Activated CD4-positive, alpha-beta memory T cell treated with anti-CD3 and anti-CD28 coated beads, Interleukin-2, amount 10 ng/mL, durations not matched to agents 7 days and 5 days (primary cell): Measurements from ENCODE around the gene THAP6. TPM values are rescaled to one million over a fixed set of nuclear protein-coding genes. Genes with fewer than 3 reads are reported as not detected.
"Not testable (repeated sequence)": the region's sequence is repeated elsewhere in the genome, so short reads cannot be mapped to it uniquely, and the experiment has no call there.

Experiments used
- CTCF ChIA-PET: fragments of 350-600 bp; sonication (Branson Sonifier 250); formaldehyde crosslinking; loops from one replicate; lab custom pipeline; 2021; ENCODE audit warnings: antibody characterized with exemption, inconsistent platforms; lab: Charles Lee
- POLR2A ChIA-PET: fragments of 350-600 bp; sonication (Branson Sonifier 250); formaldehyde crosslinking; loops from one replicate; lab custom pipeline; 2021; ENCODE audit warnings: antibody characterized with exemption; lab: Charles Lee
- DNase-seq: peaks from one replicate; pipeline ENCODE4 v3.0.0-alpha.2; 2020
- H3K27ac Mint-ChIP-seq: one replicate; pipeline ENCODE4 v1.8.0; 2021; ENCODE audit warnings: mild to moderate bottlenecking, mixed read lengths
- H3K27me3 Mint-ChIP-seq: one replicate; pipeline ENCODE4 v1.8.0; 2021; ENCODE audit warnings: mixed read lengths
- H3K36me3 Mint-ChIP-seq: one replicate; pipeline ENCODE4 v1.8.0; 2021; ENCODE audit warnings: low read depth, mixed read lengths
- H3K4me1 Mint-ChIP-seq: one replicate; pipeline ENCODE4 v1.8.0; 2021; ENCODE audit warnings: mixed read lengths
- H3K4me3 Mint-ChIP-seq: one replicate; pipeline ENCODE4 v1.8.0; 2021; ENCODE audit warnings: mild to moderate bottlenecking, mixed read lengths
- H3K9me3 Mint-ChIP-seq: one replicate; pipeline ENCODE4 v1.8.0; 2021; ENCODE audit warnings: mixed read lengths
- total RNA-seq, 2 experiments: library from RNA; stranded (reverse); gene quantifications; one replicate each; pipeline ENCODE4 v1.2.3, GENCODE V29; 2021

The THAP6 gene
- total RNA-seq, 2 experiments from 2014 or later = 25.3 to 26.6 TPM

DNA sequence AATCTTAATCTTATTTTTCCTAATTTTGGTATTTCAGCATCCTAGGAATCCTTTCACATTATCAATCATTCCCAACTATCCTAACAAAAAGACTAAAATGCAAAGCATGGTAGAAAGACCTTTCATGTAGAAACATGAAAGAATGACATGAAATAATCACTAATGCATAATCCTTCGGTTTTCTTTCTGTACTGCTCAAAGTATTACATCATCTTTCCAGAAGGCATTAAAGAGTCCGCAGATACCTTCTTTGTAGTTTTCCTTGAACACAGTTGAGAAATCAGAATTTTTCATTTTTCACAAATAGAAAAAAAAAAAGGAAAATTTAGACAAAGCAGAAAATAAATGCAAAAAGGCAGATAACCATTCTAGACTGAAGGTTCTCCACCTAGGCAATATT lies 11.6 kb upstream of the THAP6 start:
- CTCF ChIA-PET = no interaction called here
- H3K36me3 Mint-ChIP-seq = peaks cover 82% of the 10 kb centered on the region
- no peaks in the 10 kb centered on the region for H3K27me3 Mint-ChIP-seq

DNA sequence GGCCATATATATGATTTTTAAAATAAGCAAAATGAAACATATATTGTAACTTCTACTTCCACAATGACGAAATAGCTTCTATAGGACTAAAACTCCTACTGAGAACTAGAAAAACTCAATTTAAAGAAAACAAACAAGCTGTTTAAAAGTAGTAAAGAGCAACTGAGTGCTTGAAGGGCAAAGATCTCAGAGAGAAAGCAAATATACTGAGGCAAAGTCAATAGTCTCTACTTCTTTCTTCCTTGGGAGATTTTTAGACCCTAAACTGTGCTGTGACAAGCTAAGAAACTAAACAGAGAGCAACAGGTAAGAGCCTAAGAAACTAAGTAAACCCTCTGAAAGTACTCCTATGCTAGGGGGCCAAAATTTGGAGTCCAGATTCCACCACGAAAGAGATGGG lies 8.6 kb upstream of the THAP6 start:
- H3K4me1 Mint-ChIP-seq = peaks cover 20% of the 10 kb centered on the region

More for the DNA sequence above, 11.6 kb upstream of the THAP6 start:
- peaks cover 2% of the 10 kb centered on the region for H3K9me3 Mint-ChIP-seq
- peaks cover 12% of the 10 kb centered on the region for H3K4me1 Mint-ChIP-seq
- POLR2A ChIA-PET = no interaction called here
- no peak overlapping the region for H3K4me3 Mint-ChIP-seq
- H3K27ac Mint-ChIP-seq = no peak overlapping the region
- no peak for DNase-seq

DNA sequence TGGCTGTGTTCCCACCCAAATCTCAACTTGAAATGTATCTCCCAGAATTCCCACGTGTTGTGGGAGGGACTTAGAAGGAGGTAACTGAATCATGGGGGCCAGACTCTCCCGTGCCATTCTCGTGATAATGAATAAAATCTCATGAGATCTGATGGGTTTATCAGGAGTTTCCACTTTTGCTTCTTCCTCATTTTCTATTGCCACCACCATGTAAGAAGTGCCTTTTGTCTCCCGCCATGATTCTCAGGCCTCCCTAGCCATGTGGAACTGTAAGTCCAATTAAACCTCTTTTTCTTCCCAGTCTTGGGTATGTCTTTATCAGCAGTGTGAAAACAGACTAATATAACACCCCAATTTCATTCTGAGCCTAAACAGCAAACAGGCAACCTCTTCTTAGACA lies 4.7 kb upstream of the THAP6 start:
- H3K4me3 Mint-ChIP-seq, POLR2A ChIA-PET, H3K27me3 Mint-ChIP-seq, H3K27ac Mint-ChIP-seq, DNase-seq, CTCF ChIA-PET, H3K9me3 Mint-ChIP-seq: not testable (repeated sequence)
- H3K36me3 Mint-ChIP-seq = peaks cover 52% of the 10 kb centered on the region
- H3K4me1 Mint-ChIP-seq = peaks cover 27% of the 10 kb centered on the region

More for the DNA sequence above, 8.6 kb upstream of the THAP6 start:
- Mint-ChIP-seq H3K27ac (no peak overlapping the region), H3K4me3 (no peak overlapping the region), H3K27me3 (no peaks in the 10 kb centered on the region), H3K36me3 (peaks cover 70% of the 10 kb centered on the region), H3K9me3 (peaks cover 2% of the 10 kb centered on the region)
- ChIA-PET CTCF (interaction anchor here (0.9 to 1.2 kb wide), 3 partner anchors 9 to 20 kb away, joined by 3 to 4 read pairs (median 3); partner anchors contain the start of genes RCHY1 and THAP6), POLR2A (interaction anchor here (0.9 to 2.0 kb wide), 3 partner anchors 9 to 166 kb away, joined by 3 to 5 read pairs (median 3); partner anchors contain the start of genes RCHY1 and THAP6)
- no peak for DNase-seq

DNA sequence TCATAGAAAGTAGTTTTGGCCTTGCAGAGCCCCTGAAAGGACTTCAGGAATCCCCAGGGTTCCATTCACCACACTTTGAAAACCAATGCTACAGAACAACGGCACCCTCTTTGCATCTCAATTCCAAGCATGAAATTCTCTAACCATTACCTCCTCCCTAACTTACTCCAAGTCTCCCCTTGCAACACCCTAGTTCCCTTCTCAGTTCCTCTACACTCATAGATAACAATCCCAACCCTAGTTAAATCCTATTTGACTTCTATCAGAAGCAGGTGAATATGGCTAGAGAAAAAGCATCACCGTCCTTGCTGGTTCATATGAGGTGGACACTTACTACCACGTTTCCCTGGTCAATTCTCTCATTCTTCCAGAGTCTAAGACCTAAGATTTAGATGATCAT lies 2.4 kb upstream of the THAP6 start:
- H3K27me3 Mint-ChIP-seq = no peaks in the 10 kb centered on the region
- no peak overlapping the region for H3K4me3 Mint-ChIP-seq
- peaks cover 41% of the 10 kb centered on the region for H3K4me1 Mint-ChIP-seq
- ChIA-PET POLR2A (interaction anchor here (1.0 to 4.8 kb wide), 2 partner anchors 44 to 162 kb away, joined by 3 to 34 read pairs; partner anchors contain the start of gene ODAPH), CTCF (no interaction called here)
- no peak overlapping the region for H3K27ac Mint-ChIP-seq
- peaks cover 2% of the 10 kb centered on the region for H3K9me3 Mint-ChIP-seq
- peaks cover 40% of the 10 kb centered on the region for H3K36me3 Mint-ChIP-seq
- DNase-seq = no peak

DNA sequence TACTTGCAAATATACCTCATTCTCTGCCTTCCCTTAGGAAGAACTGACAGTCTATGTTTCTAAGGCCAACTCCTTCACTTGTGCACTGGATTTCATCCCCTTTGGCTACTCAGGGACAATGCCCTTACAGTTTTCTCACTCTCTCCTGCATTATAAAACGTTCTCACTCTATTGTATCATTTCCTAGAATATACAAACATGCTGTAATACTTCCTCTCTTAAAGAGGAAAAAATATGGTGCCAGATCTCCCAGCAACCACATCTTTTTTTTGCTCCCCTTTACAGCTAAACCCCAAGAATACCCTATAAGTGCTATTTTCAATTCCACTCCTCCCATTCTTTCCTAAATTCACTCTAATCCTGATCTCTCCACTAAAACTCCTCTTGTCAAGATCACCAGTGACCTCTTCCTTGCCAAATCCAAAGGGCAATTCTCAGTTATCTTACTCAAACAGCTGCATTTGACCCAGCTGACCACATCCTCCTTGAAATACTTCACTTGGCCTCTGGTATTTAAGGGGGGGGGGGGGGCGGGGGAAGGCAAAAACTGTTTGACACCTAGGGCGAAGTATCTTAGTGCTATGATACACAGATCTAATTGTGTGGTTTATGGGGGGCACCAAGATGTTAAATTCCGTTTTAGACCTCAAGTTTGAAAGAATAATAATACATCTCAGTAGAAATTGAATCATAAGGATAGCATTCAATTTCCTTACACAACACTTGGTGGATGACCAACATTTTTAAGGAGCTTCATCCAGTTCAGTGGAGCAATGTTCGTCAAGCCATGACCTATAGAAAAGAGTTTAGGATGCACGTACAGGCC lies 1.7 kb upstream of the THAP6 start:
- Mint-ChIP-seq H3K36me3 (peaks cover 39% of the 10 kb centered on the region), H3K27ac (no peak overlapping the region), H3K4me1 (peaks cover 45% of the 10 kb centered on the region), H3K4me3 (no peak overlapping the region), H3K9me3 (peaks cover 2% of the 10 kb centered on the region), H3K27me3 (no peaks in the 10 kb centered on the region)
- ChIA-PET POLR2A (interaction anchor here (0.7 to 4.8 kb wide), 12 partner anchors 14 to 215 kb away, joined by 3 to 75 read pairs (median 8); partner anchors contain the start of genes ODAPH and USO1), CTCF (interaction anchor here (1.1 kb wide), 1 partner anchor 211 kb away, joined by 8 read pairs; the partner anchor contains the start of gene USO1)
- peak; percentile 26 for DNase-seq

DNA sequence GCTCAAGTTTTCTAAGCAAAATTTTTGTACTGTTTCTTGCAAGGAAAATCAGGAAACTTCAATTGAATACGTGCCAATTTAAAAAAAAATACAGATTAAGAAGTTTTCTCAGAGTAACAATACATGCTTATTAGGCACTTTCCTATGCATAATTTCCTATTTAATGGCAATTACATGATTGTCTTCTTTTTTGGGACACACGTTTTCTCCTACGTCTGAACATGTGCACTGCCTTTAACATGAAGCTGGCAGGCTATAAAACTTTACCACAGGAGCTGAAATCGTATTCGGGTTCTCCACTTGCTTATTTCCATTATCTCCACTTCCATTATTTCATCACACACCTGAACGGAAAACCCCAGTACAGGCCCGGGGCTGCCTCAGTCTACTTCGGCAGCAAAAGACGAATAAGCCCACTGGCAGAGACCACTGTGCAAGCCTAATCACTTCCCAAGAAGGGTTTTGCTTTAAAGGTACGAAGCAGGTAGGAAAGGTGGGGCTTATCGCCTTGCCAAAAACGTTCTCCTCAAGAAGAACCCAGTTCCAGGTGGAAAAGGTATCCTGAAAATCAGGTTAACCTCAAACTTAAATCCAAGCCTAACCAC lies 645 bp upstream of the THAP6 start:
- no peak overlapping the region for H3K4me3 Mint-ChIP-seq
- H3K4me1 Mint-ChIP-seq = peaks cover 47% of the 10 kb centered on the region
- peaks cover 2% of the 10 kb centered on the region for H3K9me3 Mint-ChIP-seq
- DNase-seq = no peak
- POLR2A ChIA-PET = interaction anchor here (0.7 to 4.8 kb wide), 16 partner anchors 8 to 793 kb away, joined by 3 to 75 read pairs (median 8); partner anchors contain the start of genes G3BP2, NAAA, ODAPH and STBD1
- peaks cover 45% of the 10 kb centered on the region for H3K36me3 Mint-ChIP-seq
- CTCF ChIA-PET = interaction anchor here (1.0 to 1.8 kb wide), 6 partner anchors 8 to 332 kb away, joined by 3 to 8 read pairs (median 4); partner anchors contain the start of genes ODAPH and USO1
- H3K27me3 Mint-ChIP-seq = no peaks in the 10 kb centered on the region
- no peak overlapping the region for H3K27ac Mint-ChIP-seq

DNA sequence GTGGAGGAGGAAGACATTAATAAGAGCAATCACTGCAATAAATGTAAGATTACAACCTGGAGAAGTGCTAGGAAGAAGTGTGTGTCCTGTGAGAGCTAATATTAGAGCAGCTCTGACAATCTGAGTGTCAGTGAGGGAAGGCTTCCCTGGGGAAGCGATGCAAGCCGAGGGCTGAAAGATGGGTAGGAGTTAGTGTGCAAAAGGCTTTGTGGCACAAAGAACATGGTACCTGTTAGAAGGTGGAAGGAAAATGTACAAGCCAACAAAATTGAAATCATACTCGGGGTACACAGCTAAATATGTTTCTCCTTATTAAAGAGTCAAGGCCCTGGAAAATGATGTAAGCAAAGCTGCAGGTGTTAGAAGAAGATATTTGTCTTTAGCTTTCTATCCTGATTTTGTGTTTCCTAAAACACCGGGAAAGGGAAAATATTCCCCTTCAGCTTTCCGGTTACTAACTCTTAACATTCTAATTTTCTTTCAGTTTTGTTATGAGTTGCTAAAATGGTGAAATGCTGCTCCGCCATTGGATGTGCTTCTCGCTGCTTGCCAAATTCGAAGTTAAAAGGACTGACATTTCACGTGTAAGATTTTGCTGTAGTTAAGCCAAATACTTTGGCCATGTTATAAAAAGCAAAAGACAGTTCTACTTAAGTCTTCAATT lies 808 bp downstream of the THAP6 start:
- Mint-ChIP-seq H3K4me3 (no peak overlapping the region), H3K36me3 (peaks cover 44% of the 10 kb centered on the region), H3K4me1 (peaks cover 41% of the 10 kb centered on the region), H3K27me3 (no peaks in the 10 kb centered on the region), H3K27ac (no peak overlapping the region), H3K9me3 (peaks cover under 1% of the 10 kb centered on the region)
- DNase-seq = peak; percentile 44
- ChIA-PET POLR2A (interaction anchor here (0.9 to 4.8 kb wide), 18 partner anchors 9 to 476 kb away, joined by 3 to 75 read pairs (median 6); partner anchors contain the start of genes G3BP2, NAAA, ODAPH and SDAD1), CTCF (interaction anchor here (0.7 to 1.8 kb wide), 8 partner anchors 20 to 634 kb away, joined by 3 to 5 read pairs (median 4); partner anchors contain the start of genes ODAPH and USO1)

DNA sequence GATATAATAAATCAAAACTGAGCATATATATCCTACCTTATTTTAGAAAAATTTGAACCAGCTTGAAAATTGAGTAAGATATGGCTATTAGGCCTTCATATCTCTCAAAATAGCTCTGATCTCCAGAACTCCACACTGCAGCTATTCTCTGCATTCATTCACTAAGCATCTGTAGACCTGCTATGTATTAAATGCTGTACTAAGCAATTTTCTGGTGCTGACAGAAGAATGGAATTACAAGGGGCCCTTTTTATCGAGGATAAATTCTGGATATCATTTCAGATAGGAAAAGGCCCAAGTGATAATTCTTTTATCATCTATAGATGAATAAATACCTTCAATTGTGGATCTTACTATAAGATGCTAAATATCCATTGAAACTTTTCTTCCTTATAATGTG lies 1.9 kb downstream of the THAP6 start:
- Mint-ChIP-seq H3K27ac (no peak overlapping the region), H3K27me3 (no peaks in the 10 kb centered on the region), H3K4me1 (peaks cover 36% of the 10 kb centered on the region), H3K4me3 (no peak overlapping the region), H3K9me3 (no peaks in the 10 kb centered on the region), H3K36me3 (peaks cover 45% of the 10 kb centered on the region)
- DNase-seq = no peak
- ChIA-PET POLR2A (interaction anchor here (1.8 to 4.8 kb wide), 6 partner anchors 10 to 209 kb away, joined by 5 to 75 read pairs (median 22); partner anchors contain the start of genes G3BP2, ODAPH and USO1), CTCF (interaction anchor here (0.7 to 1.7 kb wide), 5 partner anchors 40 to 633 kb away, joined by 3 to 4 read pairs (median 3); partner anchors contain the start of gene USO1)

DNA sequence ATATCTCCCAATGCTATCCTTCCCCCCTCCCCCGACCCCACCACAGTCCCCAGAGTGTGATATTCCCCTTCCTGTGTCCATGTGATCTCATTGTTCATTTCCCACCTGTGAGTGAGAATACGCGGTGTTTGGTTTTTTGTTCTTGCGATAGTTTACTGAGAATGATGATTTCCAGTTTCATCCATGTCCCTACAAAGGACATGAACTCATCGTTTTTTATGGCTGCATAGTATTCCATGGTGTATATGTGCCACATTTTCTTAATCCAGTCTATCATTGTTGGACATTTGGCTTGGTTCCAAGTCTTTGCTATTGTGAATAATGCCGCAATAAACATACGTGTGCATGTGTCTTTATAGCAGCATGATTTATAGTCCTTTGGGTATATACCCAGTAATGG lies 5.2 kb downstream of the THAP6 start:
- POLR2A ChIA-PET = not testable (repeated sequence)

DNA sequence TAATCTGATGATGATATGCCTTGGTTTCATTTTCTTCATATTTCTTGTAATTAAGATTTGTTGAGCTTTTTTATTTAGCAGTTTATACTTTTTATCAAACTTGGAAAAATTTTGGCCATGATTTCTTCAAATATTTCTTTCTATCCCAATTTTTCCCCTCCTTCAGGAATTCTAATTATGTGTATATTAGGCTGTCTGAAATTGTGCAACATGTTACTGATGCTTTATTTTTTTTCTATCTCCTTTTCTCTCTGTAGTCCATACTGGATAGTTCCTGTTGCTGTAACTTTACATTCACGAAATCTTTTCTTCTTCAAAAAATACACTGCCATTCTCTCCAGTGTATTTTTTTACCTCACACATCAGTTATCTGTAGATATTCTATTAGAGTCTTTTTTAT lies 10.8 kb downstream of the THAP6 start:
- H3K27me3 Mint-ChIP-seq = no peaks in the 10 kb centered on the region
- POLR2A ChIA-PET = interaction anchor here (3.5 kb wide), 1 partner anchor 10 kb away, joined by 21 read pairs; the partner anchor contains the start of genes RCHY1 and THAP6
- H3K36me3 Mint-ChIP-seq = peaks cover 67% of the 10 kb centered on the region
- no peak overlapping the region for H3K27ac Mint-ChIP-seq
- H3K9me3 Mint-ChIP-seq = no peaks in the 10 kb centered on the region
- H3K4me3 Mint-ChIP-seq = no peak overlapping the region
- CTCF ChIA-PET = no interaction called here
- peaks cover 15% of the 10 kb centered on the region for H3K4me1 Mint-ChIP-seq
- DNase-seq = no peak

More for the DNA sequence above, 5.2 kb downstream of the THAP6 start:
- H3K4me1 Mint-ChIP-seq = peaks cover 35% of the 10 kb centered on the region
- H3K36me3 Mint-ChIP-seq = peaks cover 60% of the 10 kb centered on the region
- H3K27ac Mint-ChIP-seq, H3K9me3 Mint-ChIP-seq, DNase-seq, H3K27me3 Mint-ChIP-seq, H3K4me3 Mint-ChIP-seq: not testable (repeated sequence)
- CTCF ChIA-PET = interaction anchor here (1.0 kb wide), 1 partner anchor 329 kb away, joined by 3 read pairs; no protein-coding TSS in a partner anchor

DNA sequence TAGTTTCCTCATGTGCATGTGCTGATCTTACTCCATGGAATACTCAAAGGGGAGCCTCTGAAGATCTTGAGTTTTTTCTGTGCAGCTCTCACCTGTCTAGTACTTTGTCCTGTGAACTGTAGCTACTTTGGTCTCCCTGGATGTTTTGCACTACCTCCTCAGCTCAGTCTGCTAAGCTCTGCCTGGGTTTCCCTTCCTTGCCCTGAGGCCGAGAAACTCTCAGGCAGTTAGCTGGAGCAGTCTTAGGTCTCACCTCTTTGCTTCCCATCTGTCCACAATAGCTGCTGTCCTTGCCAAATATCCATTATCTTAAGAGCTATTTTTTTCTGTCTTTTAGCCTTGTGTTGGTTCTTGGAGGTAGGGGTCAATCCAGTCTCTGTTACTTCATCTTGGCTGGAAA lies 11.6 kb downstream of the THAP6 start:
- H3K9me3 Mint-ChIP-seq = peaks cover 2% of the 10 kb centered on the region

DNA sequence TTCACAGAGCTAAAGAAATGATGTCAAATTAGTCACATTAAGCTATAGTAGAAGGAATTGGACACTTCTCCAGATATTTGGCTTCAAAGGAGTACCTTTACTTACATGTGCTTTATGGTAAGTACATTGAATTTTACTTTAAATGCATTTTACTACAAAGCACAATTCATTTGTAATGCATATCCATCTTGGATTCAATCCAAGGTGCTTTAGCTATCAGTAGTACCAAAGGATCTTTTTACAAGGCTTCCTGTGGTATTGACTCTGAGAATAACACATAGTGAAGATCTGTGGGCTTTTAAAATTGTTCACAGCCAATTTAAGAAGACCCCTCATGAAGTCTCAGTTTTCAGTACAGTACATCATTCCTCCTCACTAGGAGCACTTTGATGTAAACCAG lies 13.2 kb downstream of the THAP6 start:
- Mint-ChIP-seq H3K4me3 (no peak overlapping the region), H3K36me3 (peaks cover 74% of the 10 kb centered on the region), H3K27ac (no peak overlapping the region), H3K27me3 (no peaks in the 10 kb centered on the region), H3K9me3 (peaks cover 10% of the 10 kb centered on the region), H3K4me1 (peaks cover 11% of the 10 kb centered on the region)
- ChIA-PET CTCF (no interaction called here), POLR2A (interaction anchor here (3.5 kb wide), 1 partner anchor 13 kb away, joined by 21 read pairs; the partner anchor contains the start of genes RCHY1 and THAP6)
- no peak for DNase-seq

More for the DNA sequence above, 11.6 kb downstream of the THAP6 start:
- H3K4me1 Mint-ChIP-seq = peaks cover 11% of the 10 kb centered on the region
- no peak for DNase-seq
- H3K27ac Mint-ChIP-seq = no peak overlapping the region
- no peak overlapping the region for H3K4me3 Mint-ChIP-seq
- H3K27me3 Mint-ChIP-seq = no peaks in the 10 kb centered on the region
- CTCF ChIA-PET = no interaction called here
- POLR2A ChIA-PET = interaction anchor here (3.5 kb wide), 1 partner anchor 11 kb away, joined by 21 read pairs; the partner anchor contains the start of genes RCHY1 and THAP6
- H3K36me3 Mint-ChIP-seq = peaks cover 65% of the 10 kb centered on the region
